ENCODE measurements around the gene EDC4. TPM values are rescaled to one million over a fixed set of nuclear protein-coding genes. Genes with fewer than 3 reads are reported as not detected.
"Not testable (repeated sequence)": the region's sequence is repeated elsewhere in the genome, so short reads cannot be mapped to it uniquely, and the experiment has no call there.

The EDC4 gene
- total RNA-seq, 1 experiment from 2014 or later, result 43.5 TPM

DNA sequence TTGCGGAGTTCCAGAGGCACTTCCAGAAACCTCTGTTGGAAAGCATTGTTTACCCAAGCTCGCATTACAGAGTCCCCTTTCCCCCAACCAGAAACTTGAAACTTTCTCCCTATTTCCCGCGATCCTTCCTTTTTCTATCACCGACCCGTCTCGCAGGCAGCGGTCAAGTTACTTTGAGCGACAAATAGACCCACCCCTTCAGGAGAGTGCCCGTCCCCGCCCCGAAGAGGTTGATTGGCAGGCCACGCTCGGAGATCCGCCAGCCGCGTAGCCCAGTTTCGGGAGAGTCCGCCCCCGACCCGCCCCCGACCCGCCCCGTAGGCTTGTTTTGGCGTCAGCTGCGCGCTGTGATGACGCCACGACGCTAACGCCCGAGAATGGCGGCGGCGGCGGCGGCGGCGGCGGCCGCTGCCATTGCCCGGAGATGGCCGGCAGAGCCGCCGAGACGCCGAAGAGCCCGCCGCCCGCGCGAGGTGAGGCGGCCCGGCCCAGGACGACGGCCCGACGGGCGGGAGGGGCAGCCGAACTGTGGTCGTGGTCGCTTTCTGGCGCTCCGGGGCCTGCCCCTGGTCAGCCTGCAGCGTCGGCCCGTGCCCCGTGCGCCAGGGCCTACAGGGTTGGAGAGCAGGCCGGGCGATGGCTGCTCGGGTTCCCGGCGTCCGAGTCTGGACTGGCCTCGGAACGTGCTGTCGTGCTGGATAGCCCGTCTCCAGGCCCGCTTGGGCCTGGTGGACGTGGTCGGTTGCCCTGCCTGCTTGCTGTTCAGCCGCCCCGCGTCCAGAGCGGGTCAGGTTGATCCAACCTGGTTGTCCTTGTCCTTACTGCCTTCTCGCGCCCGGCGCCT is 20.3 kb downstream of the EDC4 start, which contains the start of gene PSKH1:
Gene PSKH1, plus strand, starts transcription at position 356 of the 844 bp plus-strand sequence. CDS start 15,496 bp downstream, outside the sequence.
- Histone ChIP-seq H3K4me3 (peak within 1 kb of the TSS; percentile 74), H3K4me1 (no peaks in the 10 kb centered on the region), H3K27me3 (no peaks in the 10 kb centered on the region), H3K9me3 (replicated peaks) (no peaks in the 10 kb centered on the region), H3K27ac (peak within 1 kb of the TSS; percentile 60), H3K36me3 (no peaks in the 10 kb centered on the region)
- DNase-seq, result peak; percentile 94 to 95

DNA sequence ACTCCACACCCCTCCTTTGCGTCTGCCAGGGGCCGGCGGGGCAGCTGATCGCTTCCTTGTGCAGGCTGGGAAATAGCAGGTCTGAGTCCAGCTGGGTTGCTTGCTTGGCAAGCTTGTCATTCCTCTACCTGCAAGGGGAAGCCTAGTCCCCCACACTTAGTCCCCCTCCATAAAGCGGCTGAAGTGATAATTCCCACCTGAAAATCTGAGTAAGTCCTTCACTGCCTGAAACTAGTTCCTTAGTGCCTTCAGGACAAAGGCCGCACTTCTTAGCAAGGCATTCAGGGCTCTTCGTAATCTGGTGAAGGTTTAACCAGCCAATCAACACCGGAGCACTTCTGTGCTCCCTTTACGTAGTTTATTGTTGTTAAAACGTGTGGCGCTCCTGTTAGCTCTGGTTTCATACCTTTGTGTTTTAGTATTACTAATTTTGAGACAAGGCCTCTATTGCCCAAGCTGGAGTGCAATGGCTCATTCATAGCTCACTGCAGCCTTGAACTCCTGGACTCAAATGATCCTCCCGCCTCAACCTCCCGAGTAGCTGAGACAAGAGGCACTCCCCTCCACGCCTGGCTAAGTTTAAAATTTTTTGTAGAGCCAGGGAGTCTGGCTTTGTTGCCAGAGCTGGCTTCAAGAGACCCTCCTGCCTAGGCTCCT is 21.0 kb downstream of the EDC4 start:
- H3K36me3 ChIP-seq, result no peaks in the 10 kb centered on the region
- peak overlapping the region; percentile 74 for H3K4me3 ChIP-seq
- H3K9me3 ChIP-seq (replicated peaks), result no peaks in the 10 kb centered on the region
- H3K27ac ChIP-seq, result peak overlapping the region; percentile 60
- DNase-seq, result peak; percentile 24
- no peaks in the 10 kb centered on the region for H3K27me3 ChIP-seq
- H3K4me1 ChIP-seq, result no peaks in the 10 kb centered on the region

DNA sequence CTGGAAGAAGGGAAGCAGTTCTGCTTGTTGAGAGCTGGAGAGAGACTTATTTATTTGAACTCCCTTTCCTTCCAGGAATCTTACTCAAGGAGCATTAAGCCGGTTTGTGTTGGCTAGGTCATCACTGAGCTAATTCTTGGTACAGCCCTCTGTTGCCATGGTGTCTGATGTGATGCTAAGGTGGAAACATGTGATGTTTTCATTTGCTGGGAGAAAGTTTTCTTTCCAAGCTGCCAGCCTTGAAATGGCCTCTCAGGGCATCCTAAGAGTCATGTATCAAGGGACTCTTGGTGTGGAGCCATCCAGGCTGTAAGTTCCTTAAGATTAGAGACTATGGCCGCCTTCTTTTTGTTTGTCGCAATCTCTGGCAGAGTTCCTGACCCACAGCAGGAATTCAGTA is 24.4 kb downstream of the EDC4 start:
- H3K27ac ChIP-seq, result no peak overlapping the region
- no peaks in the 10 kb centered on the region for H3K36me3 ChIP-seq
- DNase-seq, result no peak
- H3K4me1 ChIP-seq, result peaks cover under 1% of the 10 kb centered on the region; the same call in 1 of the 2 replicates
- H3K4me3 ChIP-seq, result no peak overlapping the region
- H3K9me3 ChIP-seq (replicated peaks), result no peaks in the 10 kb centered on the region
- no peaks in the 10 kb centered on the region for H3K27me3 ChIP-seq

DNA sequence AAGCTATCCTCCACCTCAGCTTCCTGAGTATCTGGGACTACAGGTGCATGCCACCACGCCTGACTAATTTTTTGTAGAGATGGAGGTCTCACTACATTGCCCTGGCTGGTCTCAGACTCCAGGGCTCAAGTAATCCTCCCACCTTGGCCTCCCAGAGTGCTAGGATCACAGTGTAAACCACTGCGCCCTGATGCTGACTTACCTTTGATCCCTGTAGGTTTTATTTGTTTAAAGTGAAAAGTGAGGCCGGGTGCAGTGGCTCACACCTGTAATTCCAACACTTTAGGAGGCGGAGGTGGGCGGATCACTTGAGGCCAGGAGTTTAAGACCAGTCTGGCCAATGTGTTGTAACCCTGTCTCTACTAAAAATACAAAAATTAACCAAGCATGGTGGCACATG is 28.9 kb downstream of the EDC4 start:
- no peaks in the 10 kb centered on the region for H3K9me3 ChIP-seq (replicated peaks)
- peaks cover 7% of the 10 kb centered on the region; the same call in 1 of the 2 replicates for H3K4me1 ChIP-seq
- no peaks in the 10 kb centered on the region for H3K27me3 ChIP-seq
- no peak overlapping the region for H3K27ac ChIP-seq
- no peak overlapping the region for H3K4me3 ChIP-seq
- H3K36me3 ChIP-seq, result no peaks in the 10 kb centered on the region
- DNase-seq, result no peak

DNA sequence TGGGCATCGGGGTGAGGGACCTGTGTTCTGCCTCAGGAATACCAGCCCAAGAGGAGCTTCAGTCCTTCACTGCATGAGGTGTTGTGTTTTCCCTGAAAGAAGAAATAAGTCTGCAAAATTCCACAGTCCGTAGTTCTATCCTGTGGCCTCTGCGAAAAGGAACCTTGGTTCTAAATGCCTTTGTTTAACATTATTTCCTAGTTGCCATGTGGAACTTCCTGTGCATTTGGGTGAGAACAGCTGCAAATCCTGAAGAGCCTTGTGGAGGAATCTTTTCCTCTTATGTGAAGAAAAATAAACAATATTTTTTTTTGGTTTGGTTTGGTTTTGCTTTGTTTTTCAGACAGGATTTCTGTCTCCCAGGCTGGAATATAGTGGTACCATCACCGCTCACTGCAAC is 30.0 kb downstream of the EDC4 start:
- H3K27ac ChIP-seq, result peak overlapping the region; percentile 82
- peak; percentile 12 to 57 for DNase-seq
- no peaks in the 10 kb centered on the region for H3K36me3 ChIP-seq
- no peaks in the 10 kb centered on the region for H3K9me3 ChIP-seq (replicated peaks)
- peaks cover 7% of the 10 kb centered on the region; the same call in 1 of the 2 replicates for H3K4me1 ChIP-seq
- no peaks in the 10 kb centered on the region for H3K27me3 ChIP-seq
- H3K4me3 ChIP-seq, result no peak overlapping the region

DNA sequence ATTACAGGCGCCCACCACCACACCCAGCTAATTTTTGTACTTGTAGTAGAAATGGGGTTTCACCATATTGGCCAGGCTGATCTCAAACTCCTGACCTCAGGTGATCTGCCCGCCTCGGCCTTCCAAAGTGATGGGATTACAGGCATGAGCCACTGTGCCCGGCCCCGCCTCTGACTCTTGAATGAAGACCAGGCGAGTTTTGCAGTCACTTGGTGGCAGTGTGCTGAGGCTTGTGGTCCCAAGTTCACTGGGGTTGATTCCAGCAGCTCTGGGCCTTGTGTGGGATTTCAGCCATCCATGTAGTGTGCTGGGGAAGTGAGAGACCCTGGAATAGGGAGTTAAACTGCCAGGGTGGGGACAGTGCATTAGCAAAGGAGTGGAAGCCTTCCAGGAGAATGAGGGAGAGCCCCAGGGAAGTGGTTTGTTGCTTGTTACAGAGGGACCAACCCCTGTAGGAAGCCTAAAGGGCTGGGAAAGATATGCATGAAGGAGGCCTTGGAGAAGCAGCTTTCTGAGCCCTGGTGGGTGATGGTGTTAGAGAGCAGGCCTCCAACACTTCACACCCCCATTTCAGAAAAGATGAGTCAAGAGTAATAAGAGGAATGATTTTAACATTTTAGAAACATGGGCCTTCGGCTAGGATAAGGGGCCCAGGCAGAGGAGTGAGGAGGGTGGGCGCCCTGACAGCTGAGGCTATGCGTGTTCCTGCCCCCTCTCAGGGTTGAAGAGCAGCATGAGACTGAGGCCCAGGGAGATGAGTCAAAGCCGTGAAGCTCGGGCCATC is 34.7 kb downstream of the EDC4 start:
- no peak for DNase-seq
- H3K4me3 ChIP-seq, result no peak overlapping the region
- H3K27ac ChIP-seq, result no peak overlapping the region
- no peaks in the 10 kb centered on the region for H3K9me3 ChIP-seq (replicated peaks)
- H3K36me3 ChIP-seq, result no peaks in the 10 kb centered on the region
- H3K27me3 ChIP-seq, result no peaks in the 10 kb centered on the region
- H3K4me1 ChIP-seq, result peaks cover 6% of the 10 kb centered on the region

DNA sequence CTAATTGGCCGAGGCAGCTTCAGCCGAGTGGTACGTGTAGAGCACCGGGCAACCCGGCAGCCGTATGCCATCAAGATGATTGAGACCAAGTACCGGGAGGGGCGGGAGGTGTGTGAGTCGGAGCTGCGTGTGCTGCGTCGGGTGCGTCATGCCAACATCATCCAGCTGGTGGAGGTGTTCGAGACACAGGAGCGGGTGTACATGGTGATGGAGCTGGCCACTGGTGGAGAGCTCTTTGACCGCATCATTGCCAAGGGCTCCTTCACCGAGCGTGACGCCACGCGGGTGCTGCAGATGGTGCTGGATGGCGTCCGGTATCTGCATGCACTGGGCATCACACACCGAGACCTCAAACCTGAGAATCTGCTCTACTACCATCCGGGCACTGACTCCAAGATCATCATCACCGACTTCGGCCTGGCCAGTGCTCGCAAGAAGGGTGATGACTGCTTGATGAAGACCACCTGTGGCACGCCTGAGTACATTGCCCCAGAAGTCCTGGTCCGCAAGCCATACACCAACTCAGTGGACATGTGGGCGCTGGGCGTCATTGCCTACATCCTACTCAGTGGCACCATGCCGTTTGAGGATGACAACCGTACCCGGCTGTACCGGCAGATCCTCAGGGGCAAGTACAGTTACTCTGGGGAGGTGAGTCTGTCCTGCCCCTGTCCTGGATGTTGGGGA is 36.3 kb downstream of the EDC4 start:
- no peak for DNase-seq
- H3K9me3 ChIP-seq (replicated peaks), result no peaks in the 10 kb centered on the region
- no peak overlapping the region for H3K4me3 ChIP-seq
- H3K36me3 ChIP-seq, result no peaks in the 10 kb centered on the region
- H3K27ac ChIP-seq, result no peak overlapping the region
- H3K27me3 ChIP-seq, result no peaks in the 10 kb centered on the region
- H3K4me1 ChIP-seq, result peaks cover 3% of the 10 kb centered on the region

DNA sequence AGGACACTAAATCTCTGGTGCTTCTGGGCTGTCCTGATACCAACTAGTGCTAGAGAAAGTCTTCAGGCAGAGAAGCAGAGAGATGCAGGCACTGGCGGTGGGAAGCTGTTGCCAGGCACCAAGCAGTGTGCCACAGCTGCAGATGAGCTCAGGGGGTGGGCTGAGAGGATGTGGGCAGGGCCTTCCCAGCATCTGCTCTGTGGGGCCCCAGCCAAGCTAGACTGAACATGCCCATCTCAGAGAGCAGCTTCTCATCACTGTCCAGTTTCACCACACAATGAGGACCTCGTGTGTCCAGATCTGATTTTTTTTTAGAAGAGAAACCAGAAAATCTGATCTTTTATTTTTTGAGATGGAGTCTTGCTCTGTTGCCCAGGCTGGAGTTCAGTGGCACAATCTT is 37.3 kb downstream of the EDC4 start:
- Histone ChIP-seq H3K9me3 (replicated peaks) (no peaks in the 10 kb centered on the region), H3K27me3 (no peaks in the 10 kb centered on the region), H3K36me3 (no peaks in the 10 kb centered on the region), H3K4me3 (no peak overlapping the region), H3K4me1 (peaks cover 3% of the 10 kb centered on the region), H3K27ac (no peak overlapping the region)
- peak; percentile 68 to 69 for DNase-seq

DNA sequence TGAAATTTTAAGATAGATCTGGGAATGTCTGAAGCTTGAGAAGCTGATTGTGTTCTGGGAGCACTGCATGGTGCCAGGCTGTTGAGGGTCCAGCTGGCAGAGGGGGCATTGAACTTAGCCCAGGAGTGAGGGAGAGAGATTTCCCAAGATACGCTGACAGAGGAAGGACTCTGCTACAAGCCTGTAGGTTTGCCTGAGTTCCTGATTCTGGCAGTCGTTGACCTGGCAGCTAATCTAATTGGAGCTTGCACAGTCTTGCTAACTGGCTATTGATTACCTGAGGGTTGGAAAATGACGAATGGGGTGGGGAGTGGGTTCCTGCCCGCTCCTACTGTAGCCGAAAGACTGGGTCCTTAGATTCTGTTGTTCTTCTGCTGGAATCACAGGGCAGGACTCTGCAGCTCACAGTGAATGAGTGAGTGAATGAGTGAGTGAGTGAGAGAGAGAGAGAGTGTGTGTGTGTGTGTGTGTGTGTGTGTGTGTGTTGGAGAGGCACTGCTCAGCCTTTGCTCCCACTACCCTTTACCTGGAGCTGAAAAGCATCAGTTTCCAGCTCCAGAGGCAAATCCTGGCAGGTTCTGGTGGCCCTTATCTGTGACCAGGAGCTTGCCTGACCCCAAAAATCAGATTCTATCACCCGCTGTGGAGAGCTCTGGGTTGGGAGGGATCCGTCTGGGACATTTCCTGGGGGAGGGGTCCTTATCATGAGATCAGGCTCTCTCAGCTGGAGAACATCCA is 42.1 kb downstream of the EDC4 start:
- no peak overlapping the region for H3K4me3 ChIP-seq
- H3K4me1 ChIP-seq, result peaks cover 3% of the 10 kb centered on the region
- no peak overlapping the region for H3K27ac ChIP-seq
- no peaks in the 10 kb centered on the region for H3K27me3 ChIP-seq
- no peaks in the 10 kb centered on the region for H3K36me3 ChIP-seq
- H3K9me3 ChIP-seq (replicated peaks), result no peaks in the 10 kb centered on the region
- no peak for DNase-seq

DNA sequence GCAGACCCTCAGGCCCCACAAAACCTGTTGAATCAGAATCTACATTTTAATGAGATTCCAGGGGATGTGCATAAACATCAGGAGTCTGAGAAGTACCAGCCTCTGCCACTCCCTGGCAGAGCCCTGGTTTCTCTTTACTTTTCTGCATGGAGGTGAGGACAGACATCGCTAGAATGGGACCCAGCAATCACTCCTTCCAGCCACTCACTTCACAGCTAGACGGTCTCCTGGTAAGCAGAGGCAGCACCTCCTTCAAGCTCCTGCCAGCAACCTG is 42.6 kb downstream of the EDC4 start:
- H3K4me3 ChIP-seq; H3K27me3 ChIP-seq; DNase-seq; H3K4me1 ChIP-seq; H3K27ac ChIP-seq; H3K9me3 ChIP-seq (replicated peaks); H3K36me3 ChIP-seq: not testable (repeated sequence)

DNA sequence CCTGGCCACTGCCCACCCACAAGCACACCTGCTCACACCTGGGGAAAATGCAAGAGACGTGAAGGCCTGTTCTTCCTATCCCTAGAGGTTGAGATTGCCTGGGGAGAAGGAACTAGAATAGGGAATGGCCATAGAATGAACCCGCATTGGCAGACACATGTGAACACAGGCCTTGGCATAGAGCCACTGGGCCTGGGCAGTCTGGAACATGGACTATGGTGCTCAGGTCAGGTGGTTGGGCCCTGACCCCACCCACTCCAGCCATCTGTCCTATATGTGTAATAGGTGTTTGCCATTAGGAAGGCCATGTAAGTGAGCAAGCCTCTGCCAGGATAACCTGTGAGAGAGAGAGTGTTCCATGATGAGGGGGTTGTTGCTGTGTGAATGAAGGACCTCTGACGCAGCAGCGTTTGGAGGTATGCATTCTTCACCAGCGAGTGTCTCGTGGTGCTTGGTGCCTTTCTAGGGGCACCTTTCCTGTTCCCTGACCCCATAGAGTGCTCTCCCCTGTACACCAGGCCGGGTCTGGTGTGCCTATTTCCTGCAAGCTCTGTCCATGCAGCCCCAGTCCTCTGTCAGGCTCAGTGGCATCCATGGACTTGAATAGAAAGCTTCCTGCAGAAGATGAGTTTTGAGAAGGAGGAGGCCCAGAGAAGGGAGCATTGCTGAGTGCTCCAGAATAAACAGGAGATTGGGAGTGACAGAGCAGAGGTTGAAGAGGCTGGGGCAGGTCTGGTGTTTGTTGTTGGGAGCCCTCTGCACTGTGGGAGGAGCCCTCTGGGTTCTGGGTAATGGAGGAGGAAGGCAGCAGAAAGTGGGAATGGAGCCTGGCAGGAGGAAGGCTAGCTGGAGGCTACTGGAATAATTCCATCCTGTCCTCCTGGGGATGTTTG is 43.2 kb downstream of the EDC4 start:
- no peaks in the 10 kb centered on the region for H3K36me3 ChIP-seq
- H3K27me3 ChIP-seq, result no peaks in the 10 kb centered on the region
- H3K4me3 ChIP-seq, result no peak overlapping the region
- no peak overlapping the region for H3K27ac ChIP-seq
- no peaks in the 10 kb centered on the region for H3K4me1 ChIP-seq
- DNase-seq, result no peak
- no peaks in the 10 kb centered on the region for H3K9me3 ChIP-seq (replicated peaks)

DNA sequence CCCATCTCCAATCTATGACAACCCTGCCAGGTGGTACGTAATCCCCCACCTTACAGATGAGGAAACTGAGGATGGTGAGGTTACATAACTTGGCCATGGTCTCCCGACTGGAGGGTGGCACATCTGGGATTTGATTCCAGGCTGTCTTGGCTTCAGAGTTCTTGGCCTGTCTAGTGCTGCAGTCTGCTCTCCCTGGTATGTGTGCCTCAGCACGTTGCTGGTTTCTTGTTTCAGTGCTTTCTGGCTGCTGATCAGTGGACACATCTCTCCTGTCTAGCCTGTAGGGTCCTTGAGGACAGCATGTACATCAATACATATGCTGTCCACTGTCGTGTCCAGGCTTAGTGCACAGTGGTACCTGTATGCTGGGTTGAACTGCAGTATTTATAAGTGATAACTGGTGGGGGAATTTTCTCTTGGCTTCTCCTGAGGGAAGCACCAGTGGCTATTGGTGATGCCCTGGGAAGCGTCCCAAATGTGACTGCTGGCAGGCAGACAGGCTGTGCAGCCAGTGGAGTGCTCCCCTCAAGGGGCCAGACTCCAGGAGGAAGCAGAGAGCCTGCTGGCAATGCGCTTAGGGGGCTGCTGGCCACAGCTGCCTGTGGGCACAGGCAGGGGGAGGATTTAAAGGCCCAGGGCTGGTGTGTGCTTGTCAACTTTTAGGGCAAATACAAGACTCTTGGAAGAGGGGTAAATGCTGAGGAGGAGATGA is 44.4 kb downstream of the EDC4 start:
- Histone ChIP-seq H3K4me3 (no peak overlapping the region), H3K9me3 (replicated peaks) (no peaks in the 10 kb centered on the region), H3K27me3 (no peaks in the 10 kb centered on the region), H3K36me3 (no peaks in the 10 kb centered on the region), H3K4me1 (no peaks in the 10 kb centered on the region), H3K27ac (no peak overlapping the region)
- no peak for DNase-seq

DNA sequence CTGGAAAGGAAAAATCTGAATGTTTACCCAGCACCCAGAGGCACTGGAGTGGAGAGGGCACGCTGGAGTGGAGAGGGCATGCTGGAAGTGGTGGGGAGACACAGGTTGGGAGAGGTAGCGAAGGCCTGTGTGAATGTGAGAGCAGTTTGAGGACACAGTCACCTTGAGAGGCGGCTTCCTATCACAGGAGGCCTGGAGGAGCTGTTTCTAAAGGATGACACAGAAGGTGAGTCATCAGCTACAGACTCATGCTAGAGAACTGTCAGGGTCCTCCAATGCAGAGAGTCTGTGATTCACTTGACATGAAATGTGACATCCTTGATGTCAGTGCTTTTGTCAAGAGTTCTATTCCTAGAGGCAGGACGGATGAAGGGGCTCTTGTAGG is 45.0 kb downstream of the EDC4 start:
- no peak for DNase-seq
- Histone ChIP-seq H3K27me3 (no peaks in the 10 kb centered on the region), H3K9me3 (replicated peaks) (no peaks in the 10 kb centered on the region), H3K27ac (no peak overlapping the region), H3K4me3 (no peak overlapping the region), H3K4me1 (no peaks in the 10 kb centered on the region), H3K36me3 (no peaks in the 10 kb centered on the region)

Measured in SJCRH30 (cell line).